NCI-H1417 (cell line): ENCODE data around the gene ZNF787.

Experiments
- DNase-seq, 3 experiments: peaks; one replicate each; lab custom pipeline; 2025; lab: John Stamatoyannopoulos, UW

ZNF787 gene

GRCh38 chr19:56087647-56088496 is 33.2 kb downstream of the ZNF787 start:
- DNase-seq: no peak

GRCh38 chr19:56086671-56087430 is 34.2 kb downstream of the ZNF787 start:
- no peak for DNase-seq

- DNase-seq: no peak
Measured at GRCh38 chr19:56085571-56086275, 35.4 kb downstream of the ZNF787 start.

GRCh38 chr19:56084835-56085536 is 36.1 kb downstream of the ZNF787 start:
- no peak for DNase-seq

- DNase-seq: no peak
Measured at GRCh38 chr19:56083668-56084067, 37.4 kb downstream of the ZNF787 start.

- peak in 2 of 3 experiments; percentile 65 to 85 for DNase-seq
Measured at GRCh38 chr19:56080669-56081401, 40.3 kb downstream of the ZNF787 start.

GRCh38 chr19:56079609-56080008 is 41.5 kb downstream of the ZNF787 start:
- no peak for DNase-seq

GRCh38 chr19:56076498-56076897 is 44.6 kb downstream of the ZNF787 start:
- peak; percentile 44 to 68 (median 60) for DNase-seq

GRCh38 chr19:56071151-56071550 is 49.9 kb downstream of the ZNF787 start:
- DNase-seq: no peak

- no peak for DNase-seq
Measured at GRCh38 chr19:56069642-56070041, 51.5 kb downstream of the ZNF787 start.

- DNase-seq: peak; percentile 53 to 78 (median 67)
Measured at GRCh38 chr19:56066152-56067023, 54.7 kb downstream of the ZNF787 start.

GRCh38 chr19:56053596-56053995 is 67.5 kb downstream of the ZNF787 start:
- no peak for DNase-seq
